ENCODE measurements around the gene UBE2E2.

The UBE2E2 gene

DNA sequence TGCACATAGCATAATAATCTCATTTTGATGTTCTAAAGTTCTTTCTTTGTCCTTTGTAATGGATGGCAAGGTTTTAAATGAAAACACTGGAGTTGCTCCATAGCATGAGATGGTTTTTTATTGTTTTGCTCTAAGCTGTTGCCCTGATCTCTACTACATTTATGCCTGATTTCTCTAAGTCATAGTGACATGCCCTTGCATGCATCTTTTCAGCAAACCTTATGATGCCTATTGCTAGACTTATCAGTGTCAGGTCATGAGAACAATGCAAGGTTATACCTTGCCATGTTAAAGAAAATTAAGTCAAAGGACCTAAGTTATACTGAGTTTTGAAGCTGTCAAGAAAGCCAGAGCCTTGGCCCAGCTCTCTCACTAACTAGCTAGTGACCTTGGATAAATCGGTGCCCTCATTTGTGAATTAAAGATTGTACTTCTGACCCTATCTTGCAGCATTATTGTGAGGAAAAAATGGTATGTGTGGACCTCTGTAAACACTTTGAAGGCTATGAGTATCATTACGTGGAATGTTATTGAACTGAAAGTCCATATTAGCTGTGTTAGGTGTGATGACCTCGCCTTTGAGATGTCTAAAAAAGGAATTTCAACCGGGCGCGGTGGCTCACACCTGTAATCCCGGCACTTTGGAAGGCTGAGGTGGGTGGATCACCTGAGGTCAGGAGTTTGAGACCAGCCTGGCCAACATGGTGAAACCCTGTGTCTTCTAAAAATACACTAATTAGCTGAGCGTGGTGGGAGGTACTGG is 346.2 kb downstream of the UBE2E2 start:
- DNase-seq: no peak

DNA sequence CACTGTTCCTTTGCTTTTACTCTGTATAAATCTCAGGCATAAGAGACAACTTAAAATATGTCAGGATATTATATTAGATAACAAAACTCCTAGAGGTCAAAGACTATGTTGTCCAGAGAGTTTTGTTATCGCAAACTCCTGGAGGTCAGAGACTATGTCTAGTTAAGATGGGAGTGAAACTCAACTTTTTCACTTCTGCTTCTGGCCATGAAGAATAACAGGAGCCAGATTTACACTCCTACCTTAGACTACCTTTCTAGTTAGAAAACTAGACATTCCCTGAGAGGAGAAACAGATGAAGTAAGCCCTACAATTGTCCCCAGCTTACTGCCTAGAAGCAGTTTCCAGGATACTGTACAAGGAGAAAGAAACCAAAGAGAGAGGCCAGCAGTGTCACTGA is 347.3 kb downstream of the UBE2E2 start:
- no peak for DNase-seq

- DNase-seq: no peak
Measured at GRCh38 chr3:23552506-23552905, 349.4 kb downstream of the UBE2E2 start.

DNA sequence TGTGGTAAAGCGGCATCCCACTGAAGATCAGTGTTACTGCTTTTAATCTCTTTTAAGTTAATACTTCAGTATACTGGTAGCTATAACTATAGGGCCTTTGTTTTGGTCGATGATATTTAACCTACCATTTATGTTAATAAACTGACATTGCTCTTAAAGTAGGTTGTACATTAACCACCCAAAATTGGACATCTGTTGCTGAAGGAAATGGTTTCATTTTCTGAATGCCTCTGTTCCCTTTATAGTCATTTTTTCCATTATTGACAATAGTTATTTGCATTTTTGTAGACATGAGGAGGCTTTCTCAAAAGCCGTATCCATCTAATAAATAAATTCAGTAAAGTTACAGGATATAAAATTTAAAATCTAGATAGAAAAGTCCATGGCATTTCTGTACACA is 350.2 kb downstream of the UBE2E2 start:
- no peak for DNase-seq

GRCh38 chr3:23565041-23565775 is 362.1 kb downstream of the UBE2E2 start:
- no peak for DNase-seq

- no peak for DNase-seq
Measured at GRCh38 chr3:23566499-23566898, 363.4 kb downstream of the UBE2E2 start.

DNA sequence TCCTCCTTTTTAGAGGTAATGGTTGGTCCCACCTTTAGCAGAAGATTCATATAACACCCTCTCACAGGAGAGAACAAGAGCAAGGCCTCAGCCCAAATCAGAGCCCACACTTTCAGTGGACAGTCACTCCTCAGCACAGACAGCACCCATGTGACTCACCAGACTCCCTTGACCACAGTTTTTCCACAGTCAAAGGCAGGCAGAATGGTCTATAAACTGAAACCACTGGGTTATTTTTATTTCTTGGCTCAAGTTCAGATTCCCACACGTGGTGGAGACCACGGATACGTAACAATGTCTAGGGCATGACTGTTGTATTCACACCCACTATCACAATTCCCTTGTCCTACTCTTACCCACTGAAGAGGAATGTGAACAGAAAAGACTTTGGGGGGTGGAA is 364.8 kb downstream of the UBE2E2 start:
- DNase-seq: no peak

DNA sequence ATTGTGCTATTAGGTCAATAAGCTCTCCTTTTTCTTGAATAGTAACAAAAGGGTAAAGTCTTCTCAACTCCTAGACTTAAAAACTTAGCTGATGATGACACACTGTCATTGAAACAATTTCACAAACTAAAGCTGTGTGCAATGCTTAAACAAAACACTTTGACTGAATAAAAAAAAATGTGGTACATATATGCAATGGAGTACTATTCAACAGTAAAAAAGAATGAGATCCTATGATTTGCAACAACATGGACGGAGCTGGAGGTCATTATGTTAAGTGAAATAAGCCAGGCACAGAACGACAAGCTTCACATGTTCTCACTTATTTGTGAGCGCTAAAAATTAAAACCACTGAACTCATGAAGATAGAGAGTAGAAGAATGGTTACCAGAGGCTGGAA is 370.7 kb downstream of the UBE2E2 start:
- no peak for DNase-seq

DNA sequence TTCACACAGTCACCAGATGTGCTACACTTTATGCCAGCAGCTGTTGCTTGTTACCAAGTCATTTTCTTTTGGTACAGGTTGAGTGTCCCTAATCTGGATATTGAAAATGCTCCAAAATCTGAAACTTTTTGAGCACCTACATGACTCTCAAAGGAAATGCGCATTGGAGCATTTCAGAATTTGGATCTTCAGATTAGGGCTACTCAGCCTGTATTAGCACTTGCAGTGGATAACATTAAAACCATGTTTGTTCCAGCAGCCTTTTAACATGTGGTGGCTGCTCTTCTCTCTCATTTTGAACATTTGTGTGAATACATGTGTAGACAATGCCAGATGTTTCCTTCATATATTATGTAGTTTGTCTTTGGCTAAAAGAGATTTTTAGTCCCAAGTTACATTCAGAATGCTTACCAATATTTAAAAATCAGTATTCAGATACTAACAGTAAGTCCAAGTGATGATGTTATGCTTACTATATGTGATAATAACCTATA is 371.7 kb downstream of the UBE2E2 start:
- DNase-seq: no peak

- no peak for DNase-seq
Measured at GRCh38 chr3:23575697-23576096, 372.6 kb downstream of the UBE2E2 start.

GRCh38 chr3:23576379-23576959 is 373.3 kb downstream of the UBE2E2 start:
- no peak for DNase-seq

DNA sequence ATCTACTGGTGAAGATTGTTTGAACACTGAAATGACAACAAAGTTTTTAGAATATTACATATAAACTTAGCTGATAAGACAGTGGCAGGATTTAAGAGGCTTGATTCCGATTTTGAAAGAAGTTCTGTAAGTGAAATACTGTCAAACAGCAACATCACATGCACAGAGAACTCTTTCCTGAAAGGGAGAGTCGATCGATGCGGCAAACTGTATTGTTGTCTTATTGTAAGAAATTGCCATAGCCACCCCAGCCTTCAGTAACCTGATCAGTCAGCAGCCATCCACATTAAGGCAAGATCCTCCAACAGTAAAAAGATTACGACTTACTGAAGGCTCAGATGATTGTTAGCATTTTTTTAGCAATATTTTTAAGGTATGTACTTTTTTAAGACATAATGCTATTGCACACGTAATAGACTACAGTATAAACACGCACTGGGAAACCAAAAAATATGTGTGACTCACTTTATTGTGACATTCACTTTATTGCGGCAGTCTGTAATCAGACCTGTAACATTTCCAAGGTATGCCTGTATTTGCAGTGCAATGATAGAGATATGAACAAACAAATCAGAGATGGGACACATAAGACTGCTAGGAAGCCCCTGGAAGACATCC is 377.1 kb downstream of the UBE2E2 start:
- no peak for DNase-seq

- no peak for DNase-seq
Measured at GRCh38 chr3:23583980-23584740, 381.0 kb downstream of the UBE2E2 start.

DNA sequence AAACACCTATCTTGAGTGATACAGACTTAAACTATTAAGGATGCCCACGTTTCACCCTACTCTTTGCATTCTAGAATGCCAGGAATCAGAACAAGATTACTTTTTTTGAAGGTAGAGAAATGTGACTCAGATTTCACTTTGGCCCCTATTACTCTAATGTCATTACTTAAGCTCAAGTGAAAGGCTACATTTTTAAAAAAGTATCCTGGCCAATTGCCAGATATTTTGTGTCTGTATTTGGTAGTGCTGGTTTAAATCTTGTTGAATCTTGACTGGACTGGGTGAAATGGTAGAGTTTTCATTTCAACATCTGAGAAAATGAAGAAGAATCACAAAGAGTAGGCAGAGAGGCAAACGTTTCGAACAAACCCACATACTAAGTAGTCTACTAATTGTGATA is 384.4 kb downstream of the UBE2E2 start:
- no peak for DNase-seq

GRCh38 chr3:23588547-23588946 is 385.4 kb downstream of the UBE2E2 start:
- DNase-seq: no peak

- no peak for DNase-seq
Measured at GRCh38 chr3:23589602-23590001, 386.5 kb downstream of the UBE2E2 start.

DNA sequence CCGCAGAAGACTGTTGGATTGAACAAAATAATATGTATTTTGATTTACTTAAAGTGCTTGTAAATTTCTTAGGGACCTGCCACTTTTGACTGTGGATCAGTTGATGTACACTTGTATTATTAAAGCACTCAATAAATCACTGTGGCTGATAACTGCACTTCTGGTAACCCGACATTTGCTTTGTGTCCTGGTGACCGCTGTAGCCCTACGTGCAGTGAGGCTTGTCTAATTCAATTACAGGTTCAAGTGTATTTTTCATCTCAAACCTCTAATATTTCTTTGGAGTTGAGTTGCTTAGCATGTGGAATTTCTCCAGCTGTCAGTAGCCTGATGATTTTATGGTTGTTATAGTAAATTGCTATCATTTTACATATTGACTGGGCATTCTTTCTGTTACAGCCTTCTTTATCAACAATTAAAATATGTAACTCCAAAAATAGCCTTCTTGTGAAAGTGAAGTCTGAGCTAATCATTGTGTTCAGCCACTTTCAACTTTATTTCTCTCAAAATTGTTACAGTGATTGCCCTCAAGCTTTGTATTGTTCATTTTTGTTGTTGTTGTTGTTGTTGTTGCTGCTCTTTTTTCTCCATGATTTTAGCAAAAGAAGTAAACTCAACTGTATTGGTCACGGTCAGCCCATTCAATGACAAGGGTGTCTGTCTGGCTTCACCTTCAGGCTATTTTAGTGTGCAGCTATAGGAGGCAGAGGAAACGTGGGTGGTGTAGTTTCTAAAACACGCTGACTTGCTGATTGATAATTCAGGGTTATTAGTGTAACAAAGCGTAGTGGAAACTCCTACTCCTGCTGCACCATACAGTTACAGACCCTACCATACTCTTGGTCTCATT is 387.5 kb downstream of the UBE2E2 start:
- DNase-seq: no peak

- DNase-seq: no peak
Measured at GRCh38 chr3:23591374-23591773, 388.2 kb downstream of the UBE2E2 start.

DNA sequence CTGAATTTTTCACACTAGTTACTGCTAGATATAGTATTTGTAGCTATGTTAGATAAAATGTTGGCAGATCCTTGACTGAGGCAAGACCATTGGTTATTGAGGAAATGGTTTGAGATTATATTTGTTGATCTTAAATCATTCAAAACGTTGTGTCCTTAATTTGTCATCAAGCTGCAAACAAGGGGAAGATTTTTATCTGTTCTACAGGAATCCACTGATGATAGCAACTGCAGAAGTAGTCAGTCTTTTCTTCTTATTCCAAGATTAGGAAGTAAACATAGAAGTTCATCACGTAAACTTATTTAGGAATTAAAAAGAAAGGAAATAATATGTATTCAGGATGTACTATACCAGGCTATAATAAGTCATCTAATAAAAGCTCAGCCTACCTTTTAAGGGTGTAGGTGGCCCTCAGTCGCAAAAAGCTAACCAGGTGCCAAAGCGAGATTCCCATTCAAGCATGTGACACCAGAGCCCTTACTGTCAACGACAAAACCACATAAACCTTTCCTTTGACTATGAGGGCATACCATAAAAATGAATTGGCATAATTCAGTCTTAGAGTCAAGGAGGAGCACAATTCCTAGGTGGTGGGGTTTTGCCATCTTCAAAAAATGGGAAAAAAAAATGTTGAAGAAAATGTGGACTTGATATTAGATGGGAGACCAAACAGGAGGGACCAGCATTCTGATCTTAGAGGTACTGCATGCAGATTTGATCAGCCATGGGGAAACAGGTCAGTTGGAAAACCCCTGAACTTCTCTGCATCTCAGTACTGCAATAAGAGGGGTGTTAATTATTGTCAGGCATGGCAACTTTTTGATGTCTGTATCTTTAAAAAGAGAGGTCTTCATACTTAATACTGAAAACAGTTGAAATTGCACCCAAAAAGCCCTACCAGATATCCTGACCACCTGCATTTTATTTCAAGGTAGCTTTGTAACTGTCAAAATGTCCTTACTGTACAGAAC is 390.1 kb downstream of the UBE2E2 start:
- no peak for DNase-seq

GRCh38 chr3:23594066-23594465 is 390.9 kb downstream of the UBE2E2 start:
- no peak for DNase-seq
